Measurements from ENCODE around the gene TEX44.

GRCh38 chr2:231605607-231606091 is 13.0 kb downstream of the TEX44 start:
- TF ChIP-seq FOXK2 (conservative IDR thresholded peaks at IDR 0.05 in 1 of 2, IDR thresholded peaks at IDR 0.05 in 1 of 2; ENCODE audit: low read depth in 2 of 2) (no peak), CBFA2T2 (conservative IDR thresholded peaks at IDR 0.05) (no peak), TCF7L2 (IDR thresholded peaks at IDR 0.05; ENCODE audit: low read depth, low read length) (no peak), TAF1 (IDR thresholded peaks at IDR 0.05; ENCODE audit: control insufficient read depth, extremely low read depth, insufficient read depth, low read length, severe bottlenecking) (no peak)
